K562 (cell line): ENCODE measurements around the gene ILK. TPM values are rescaled to one million over a fixed set of nuclear protein-coding genes. Genes with fewer than 3 reads are reported as not detected.

Experiments
- DACH1 ChIP-seq: fragments of 450-650 bp; IDR thresholded peaks from 2 replicates; pipeline ENCODE4 v1.6.1; 2018; ENCODE audit not compliant: partially characterized antibody
- EP300 ChIP-seq: IDR thresholded peaks from 2 replicates; pipeline ENCODE4 v1.6.1; 2012; ENCODE audit warnings: low read length, improper control_type of control experiment
- FOXK1 ChIP-seq: sonication (generic); formaldehyde crosslinking; IDR thresholded peaks from 2 replicates; pipeline ENCODE4 v1.8.0; 2022; ENCODE audit warnings: missing genetic modification reagents, mild to moderate bottlenecking, borderline replicate concordance
- LCOR ChIP-seq: sonication (generic); formaldehyde crosslinking; IDR thresholded peaks from 2 replicates; pipeline ENCODE4 v1.8.0; 2022; ENCODE audit warnings: mild to moderate bottlenecking, missing genetic modification reagents
- NR0B1 ChIP-seq: fragments of 450-650 bp; IDR thresholded peaks from one replicate; pipeline ENCODE4 v1.6.1; 2018; ENCODE audit warnings: mild to moderate bottlenecking, moderate library complexity; ENCODE audit not compliant: partially characterized antibody
- RCOR1 ChIP-seq, 2 experiments: IDR thresholded peaks; 2 replicates each; pipeline ENCODE4 v1.6.1; 2012; ENCODE audit warnings: low read depth in 2 of 2, low read length in 2 of 2, borderline replicate concordance in 1 of 2, improper control_type of control experiment in 1 of 2
- RFX1 ChIP-seq: fragments of 450-650 bp; IDR thresholded peaks from 2 replicates; pipeline ENCODE4 v1.6.1; 2016; ENCODE audit warnings: mild to moderate bottlenecking, moderate library complexity
- RREB1 ChIP-seq: fragments of 250-450 bp; sonication (Bioruptor Pico); IDR thresholded peaks from 2 replicates; pipeline ENCODE4 v1.4.0; 2020
- STAT6 ChIP-seq: sonication (generic); formaldehyde crosslinking; IDR thresholded peaks from 2 replicates; pipeline ENCODE4 v1.8.1; 2023; ENCODE audit warnings: mild to moderate bottlenecking, missing genetic modification reagents
- SUPT5H ChIP-seq: fragments of 450-650 bp; IDR thresholded peaks from 2 replicates; pipeline ENCODE4 v1.6.1; 2016
- TFE3 ChIP-seq: fragments of 450-650 bp; formaldehyde crosslinking; IDR thresholded peaks from 2 replicates; pipeline ENCODE4 v1.4.0; 2020; ENCODE audit warnings: mild to moderate bottlenecking, mixed read lengths
- YY1 ChIP-seq, 3 experiments: IDR thresholded peaks; 2 replicates each; pipeline ENCODE4 v1.6.1; 2011; ENCODE audit warnings: low read length in 2 of 3, mild to moderate bottlenecking in 2 of 3, moderate library complexity in 2 of 3, borderline replicate concordance in 1 of 3, control low read depth in 1 of 3, low read depth in 1 of 3; ENCODE audit not compliant: insufficient read depth in 3 of 3, insufficient replicate concordance in 2 of 3, control insufficient read depth in 1 of 3, insufficient read length in 1 of 3; ENCODE audit errors: extremely low read depth in 1 of 3
- ZNF124 ChIP-seq: sonication (generic); formaldehyde crosslinking; IDR thresholded peaks from 2 replicates; pipeline ENCODE4 v1.8.1; 2022; ENCODE audit warnings: missing genetic modification reagents
- ZNF41 ChIP-seq: fragments of 250-450 bp; sonication (Bioruptor Pico); conservative IDR thresholded peaks from 2 replicates; pipeline ENCODE4 v1.4.0; 2020; ENCODE audit warnings: mild to moderate bottlenecking
- ZNF696 ChIP-seq: fragments of 250-450 bp; sonication (Bioruptor Pico); conservative IDR thresholded peaks from 2 replicates; pipeline ENCODE4 v1.4.0; 2020; ENCODE audit warnings: mild to moderate bottlenecking, moderate library complexity
- polyA plus RNA-seq, 8 experiments: library from polyadenylated mRNA; depleted of rRNA in 4 of 8; stranded (reverse) in 5 of 8; unstranded in 3 of 8; fragments of >200 nt; fragmentation: Nextera tagmentation in 2 of 8; fragmentation: Illumina TruSeq in 1 of 8; extraction: Ambion mirVana in 2 of 8; extraction: Trizol in 1 of 8; gene quantifications; 2 replicates each; pipeline versions ENCODE4 v1.2.1 to v1.2.3, GENCODE V29; 2011 to 2014; ENCODE audit warnings: inconsistent platforms in 1 of 8, missing spikeins in 1 of 8
- total RNA-seq, 7 experiments: library from RNA; depleted of rRNA in 6 of 7; stranded (reverse); fragments of >200 nt in 6 of 7; fragmentation: Illumina TruSeq in 2 of 7; extraction: Trizol in 2 of 7; gene quantifications; 2 replicates each; pipeline versions ENCODE4 v1.2.1 to v1.2.3, GENCODE V29; 2011 to 2021; ENCODE audit warnings: low replicate concordance in 1 of 7

Gene ILK
- total and polyA plus RNA-seq, 9 of the 15 experiments (the other 6 are each of a cell fraction or from before 2014, with no cell fraction given): 43.3 to 95.9 (median 58.9) TPM

- TF ChIP-seq TFE3 (no peak), LCOR (CRISPR knock-in tag) (peak; percentile 93), STAT6 (CRISPR knock-in tag) (no peak), YY1 (IDR thresholded peaks at IDR 0.05; ENCODE audit: borderline replicate concordance in 1 of 3, control insufficient read depth in 1 of 3, extremely low read depth in 1 of 3, insufficient read depth in 3 of 3, insufficient read length in 1 of 3, insufficient replicate concordance in 2 of 3, low read depth in 1 of 3, low read length in 2 of 3) (peak in 2 of 3 experiments; percentile 23 to 73), RCOR1 (IDR thresholded peaks at IDR 0.05; ENCODE audit: borderline replicate concordance in 1 of 2, low read depth in 2 of 2, low read length in 2 of 2) (peak in 1 of 2 experiments; percentile 69; a peak in 2 of 4 replicates), ZNF124 (CRISPR knock-in tag) (no peak), ZNF696 (CRISPR knock-in tag) (no peak), FOXK1 (peak; percentile 70; the same call in 1 of the 2 replicates), DACH1 (no peak), RFX1 (no peak), ZNF41 (CRISPR knock-in tag) (no peak), SUPT5H (peak; percentile 79), NR0B1 (no peak), RREB1 (CRISPR knock-in tag) (no peak), EP300 (no peak)
Observed at GRCh38 chr11:6603287-6604080, at the start of gene ILK, which contains the start of gene RRP8 (continued).
